A549 (cell line): ENCODE measurements around the gene PDGFC. TPM values are rescaled to one million over a fixed set of nuclear protein-coding genes. Genes with fewer than 3 reads are reported as not detected.
A peak's percentile ranks its signal among the peaks of the same experiment; 100 is the strongest.

Experiments used
- ATAC-seq, 2 experiments: fragments of 200-7000 bp in 1 of 2; fragments of >200 bp in 1 of 2; cut with Nextera tagmentation in 1 of 2; cut with Tn5 transposase in 1 of 2; 3 replicates each; pipeline versions ENCODE4 v1.8.0 to v1.9.1; 2018 to 2020; ENCODE audit warnings: mild to moderate bottlenecking in 1 of 2, moderate library complexity in 1 of 2
- CTCF ChIA-PET: fragments of 300-600 bp; sonication (Branson Sonifier 250); formaldehyde crosslinking; extraction: SDS; loops from one replicate; lab custom pipeline; 2021; ENCODE audit warnings: antibody characterized with exemption, inconsistent platforms; lab: Yijun Ruan, JAX
- POLR2A ChIA-PET: fragments of 350-600 bp; formaldehyde crosslinking; extraction: SDS; loops from one replicate; lab custom pipeline; 2021; ENCODE audit warnings: antibody characterized with exemption, inconsistent platforms; lab: Yijun Ruan, JAX
- DNase-seq, 2 experiments: peaks; one replicate each; pipeline versions ENCODE4 v3.0.0 to v3.0.0-alpha.2; 2011 to 2016; ENCODE audit warnings: low read depth in 1 of 2, low spot score in 1 of 2
- FAIRE-seq: peaks from 2 replicates; lab custom pipeline; 2011; peaks lifted over from hg19 to GRCh38; lab: Jason Lieb, UNC
- H3K27ac ChIP-seq, 2 experiments: fragments of >200 bp; sonication (Bioruptor Twin); formaldehyde crosslinking; 3 replicates each; pipeline ENCODE4 v1.5.1; 2016 to 2017
- H3K4me1 ChIP-seq: fragments of >200 bp; sonication (Bioruptor Twin); formaldehyde crosslinking; 3 replicates; pipeline ENCODE4 v1.6.1; 2016
- H3K4me2 ChIP-seq: fragments of >200 bp; sonication (Bioruptor Twin); formaldehyde crosslinking; 3 replicates; pipeline ENCODE4 v1.6.1; 2016
- H3K4me3 ChIP-seq: fragments of >200 bp; sonication (Bioruptor Twin); formaldehyde crosslinking; 3 replicates; pipeline ENCODE4 v1.5.1; 2016
- H3K9me3 ChIP-seq: fragments of >200 bp; sonication (Bioruptor Twin); formaldehyde crosslinking; 3 replicates; pipeline ENCODE4 v1.6.1; 2016
- CBX8 ChIP-seq: fragments of 200-600 bp; sonication (generic); IDR thresholded peaks from 2 replicates; pipeline ENCODE4 v1.6.1; 2016
- CEBPB ChIP-seq, 2 experiments: fragments of >200 bp in 1 of 2; sonication (Bioruptor Twin) in 1 of 2; formaldehyde crosslinking in 1 of 2; IDR thresholded peaks; 2 replicates each; pipeline ENCODE4 v1.6.1; 2012 to 2016
- CHD4 ChIP-seq: fragments of 200-600 bp; sonication (generic); IDR thresholded peaks from 2 replicates; pipeline ENCODE4 v1.6.1; 2016; ENCODE audit warnings: antibody characterized with exemption, mild to moderate bottlenecking, borderline replicate concordance
- EP300 ChIP-seq, 2 experiments: fragments of >200 bp; sonication (Bioruptor Twin); formaldehyde crosslinking; IDR thresholded peaks; 2 replicates in 1 of 2; 3 replicates in 1 of 2; pipeline ENCODE4 v1.6.1; 2016 to 2017
- GATA3 ChIP-seq: IDR thresholded peaks from 2 replicates; pipeline ENCODE4 v1.6.1; 2012; ENCODE audit warnings: borderline replicate concordance
- HDAC2 ChIP-seq: fragments of 200-600 bp; sonication (generic); IDR thresholded peaks from 2 replicates; pipeline ENCODE4 v1.6.1; 2016
- JUN ChIP-seq, 2 experiments: fragments of >200 bp; sonication (Bioruptor Twin); formaldehyde crosslinking; IDR thresholded peaks; 2 replicates in 1 of 2; 3 replicates in 1 of 2; pipeline ENCODE4 v1.6.1; 2016 to 2017
- JUNB ChIP-seq: fragments of >200 bp; sonication (Bioruptor Twin); formaldehyde crosslinking; IDR thresholded peaks from 2 replicates; pipeline ENCODE4 v1.6.1; 2016
- MAZ ChIP-seq: fragments of 150-350 bp; IDR thresholded peaks from 2 replicates; pipeline ENCODE4 v1.6.1; 2014; ENCODE audit warnings: antibody characterized with exemption, low read depth, low read length, borderline replicate concordance
- NFE2L2 ChIP-seq: fragments of 150-350 bp; conservative IDR thresholded peaks from 2 replicates; pipeline ENCODE4 v1.6.1; 2014; ENCODE audit warnings: low read length
- PHF8 ChIP-seq: fragments of 200-600 bp; sonication (generic); IDR thresholded peaks from 2 replicates; pipeline ENCODE4 v1.6.1; 2016; ENCODE audit warnings: low read depth, mild to moderate bottlenecking, antibody characterized with exemption, moderate library complexity, borderline replicate concordance
- POLR2A ChIP-seq: IDR thresholded peaks from 2 replicates; pipeline ENCODE4 v1.6.1; 2012; ENCODE audit warnings: mild to moderate bottlenecking, low read length
- RAD21 ChIP-seq, 2 experiments: fragments of >200 bp in 1 of 2; sonication (Bioruptor Twin) in 1 of 2; formaldehyde crosslinking in 1 of 2; IDR thresholded peaks in 1 of 2; conservative IDR thresholded peaks in 1 of 2; 2 replicates in 1 of 2; 3 replicates in 1 of 2; pipeline ENCODE4 v1.6.1; 2012 to 2018; ENCODE audit warnings: inconsistent platforms in 1 of 2
- RFX5 ChIP-seq: fragments of 450-650 bp; IDR thresholded peaks from 2 replicates; pipeline ENCODE4 v1.7.1; 2014; ENCODE audit warnings: antibody characterized with exemption, mild to moderate bottlenecking, moderate library complexity
- RNF2 ChIP-seq: fragments of 200-600 bp; sonication (generic); IDR thresholded peaks from 2 replicates; pipeline ENCODE4 v1.6.1; 2016; ENCODE audit warnings: low read depth, mild to moderate bottlenecking, antibody characterized with exemption, moderate library complexity, borderline replicate concordance
- SMC3 ChIP-seq: fragments of >200 bp; sonication (Bioruptor Twin); formaldehyde crosslinking; IDR thresholded peaks from 3 replicates; pipeline ENCODE4 v1.6.1; 2018; ENCODE audit warnings: inconsistent platforms
- TP53 ChIP-seq: fragments of 250-450 bp; sonication (Bioruptor Pico); IDR thresholded peaks from 2 replicates; pipeline ENCODE4 v1.5.0; 2021; ENCODE audit warnings: mild to moderate bottlenecking, moderate library complexity
- ZC3H11A ChIP-seq: fragments of 450-650 bp; IDR thresholded peaks from 2 replicates; pipeline ENCODE4 v1.6.1; 2014; ENCODE audit warnings: antibody characterized with exemption, mild to moderate bottlenecking
- ZNF302 ChIP-seq: fragments of 250-450 bp; sonication (Bioruptor Pico); IDR thresholded peaks from 2 replicates; pipeline ENCODE4 v1.9.0; 2021; ENCODE audit warnings: inconsistent platforms, mild to moderate bottlenecking, moderate library complexity
- ZSCAN20 ChIP-seq: fragments of 250-450 bp; sonication (Bioruptor Pico); IDR thresholded peaks from 2 replicates; pipeline ENCODE4 v1.8.0; 2022; ENCODE audit warnings: mild to moderate bottlenecking, moderate library complexity
- WGBS: methylation state at CpG from one replicate; pipeline ENCODE4 v1.1.6; 2017; ENCODE audit errors: missing lambda C conversion rate; 5-methylcytosine and 5-hydroxymethylcytosine counted together
- polyA minus RNA-seq: library from RNA; depleted of rRNA, polyadenylated mRNA; stranded (reverse); fragments of >200 nt; gene quantifications from 2 replicates; pipeline ENCODE4 v1.2.3, GENCODE V29; 2011; rRNA and poly(A)+ RNA removed
- polyA plus RNA-seq, 4 experiments: library from polyadenylated mRNA; depleted of rRNA in 3 of 4; stranded (reverse); fragments of >200 nt; fragmentation: RNase III in 1 of 4; extraction: RNeasy Plus Mini Kit Qiagen cat#74134 plus additional on column Dnase treatment in 1 of 4; gene quantifications; 2 replicates in 3 of 4; 3 replicates in 1 of 4; pipeline ENCODE4 v1.2.3, GENCODE V29; 2011 to 2017
- TF ChIP-seq, protein P1 (sequence below): fragments of >200 bp; sonication (Bioruptor Twin); formaldehyde crosslinking; IDR thresholded peaks from 3 replicates; pipeline ENCODE4 v1.5.1; 2016
- TF ChIP-seq, protein P2 (sequence below): fragments of 250-450 bp; sonication (Bioruptor Pico); IDR thresholded peaks from 2 replicates; pipeline ENCODE4 v1.5.0; 2020; ENCODE audit warnings: low read depth, mild to moderate bottlenecking, moderate library complexity
- TF ChIP-seq, protein P3 (sequence below): fragments of 250-450 bp; sonication (Bioruptor Pico); IDR thresholded peaks from 2 replicates; pipeline ENCODE4 v1.5.0; 2021; ENCODE audit warnings: mild to moderate bottlenecking, moderate library complexity, borderline replicate concordance
- TF ChIP-seq, protein P4 (sequence below): fragments of 450-650 bp; IDR thresholded peaks from 2 replicates; pipeline ENCODE4 v1.6.1; 2014; ENCODE audit warnings: antibody characterized with exemption
- TF ChIP-seq, protein P5 (sequence below): IDR thresholded peaks from 2 replicates; pipeline ENCODE4 v1.6.1; 2012

The PDGFC gene, protein sequence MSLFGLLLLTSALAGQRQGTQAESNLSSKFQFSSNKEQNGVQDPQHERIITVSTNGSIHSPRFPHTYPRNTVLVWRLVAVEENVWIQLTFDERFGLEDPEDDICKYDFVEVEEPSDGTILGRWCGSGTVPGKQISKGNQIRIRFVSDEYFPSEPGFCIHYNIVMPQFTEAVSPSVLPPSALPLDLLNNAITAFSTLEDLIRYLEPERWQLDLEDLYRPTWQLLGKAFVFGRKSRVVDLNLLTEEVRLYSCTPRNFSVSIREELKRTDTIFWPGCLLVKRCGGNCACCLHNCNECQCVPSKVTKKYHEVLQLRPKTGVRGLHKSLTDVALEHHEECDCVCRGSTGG
- polyA plus RNA-seq (2011; rRNA removed), result 4.1 and 4.5 TPM in 2 replicates
- polyA plus RNA-seq (2012; cell fraction: cytosol; rRNA removed), result 0.38 and 0.49 TPM in 2 replicates
- polyA plus RNA-seq (2012; cell fraction: nucleus; rRNA removed), result 0.79 and 1.2 TPM in 2 replicates
- polyA plus RNA-seq (2017; fragmentation: RNase III; extraction: RNeasy Plus Mini Kit Qiagen cat#74134 plus additional on column Dnase treatment), result 2.6 to 4.2 TPM (median 3.5 TPM) in 3 replicates
- polyA minus RNA-seq, result 5.3 and 7.0 TPM in 2 replicates

DNA sequence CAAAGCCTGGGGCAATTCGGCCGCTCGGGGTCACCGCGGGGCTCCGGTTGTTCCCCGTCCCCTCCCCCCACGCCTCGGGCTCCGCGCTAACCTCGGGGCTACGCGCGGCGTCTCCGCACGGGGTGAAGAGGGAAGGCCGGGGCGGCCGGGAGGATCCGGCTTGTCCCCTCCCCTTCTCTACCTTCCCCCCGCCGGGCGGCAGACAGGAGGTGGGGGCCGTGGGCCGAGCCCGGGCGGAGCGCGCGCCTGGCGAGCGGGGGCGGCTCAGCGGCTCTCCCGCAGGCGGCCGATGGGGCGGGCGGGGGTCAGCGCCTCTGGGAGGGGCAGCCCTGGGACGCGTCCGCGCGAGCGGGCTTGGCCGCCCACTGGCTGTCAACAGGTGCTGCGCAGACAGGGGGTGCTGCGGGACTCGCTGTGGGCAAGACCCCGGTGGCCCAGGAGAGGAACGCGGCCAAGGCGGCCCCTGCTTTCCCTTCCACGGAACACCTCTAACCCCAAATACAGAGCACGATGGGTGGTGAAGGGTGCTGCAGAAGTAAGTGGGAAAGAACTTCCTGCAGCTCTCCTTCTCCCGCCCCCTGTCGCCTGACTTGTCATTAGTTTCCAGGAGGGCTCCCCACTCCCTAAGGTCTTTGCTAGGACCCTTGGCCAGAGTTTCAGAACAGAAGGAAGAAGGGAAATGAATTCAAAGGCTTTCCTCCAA, at the start of gene PDGFC:
Gene PDGFC, minus strand, starts transcription at position 124 of the 703 bp plus-strand sequence. CDS start 896 bp downstream, outside the sequence.
- CTCF ChIA-PET, result interaction anchor here (0.7 to 2.2 kb wide), 6 partner anchors 22 to 496 kb away, joined by 3 to 11 read pairs (median 4); no protein-coding TSS in a partner anchor
- no peaks in the 10 kb centered on the region for H3K9me3 ChIP-seq
- peak within 1 kb of the TSS; percentile 88 to 98 for H3K27ac ChIP-seq
- peak; percentile 49 for TF ChIP-seq SMC3
- TF ChIP-seq RAD21 (conservative IDR thresholded peaks at IDR 0.05 in 1 of 2, IDR thresholded peaks at IDR 0.05 in 1 of 2), result peak; percentile 18 to 49; a peak in 4 of 5 replicates
- TF ChIP-seq RNF2, result no peak
- TF ChIP-seq, protein P1, sequence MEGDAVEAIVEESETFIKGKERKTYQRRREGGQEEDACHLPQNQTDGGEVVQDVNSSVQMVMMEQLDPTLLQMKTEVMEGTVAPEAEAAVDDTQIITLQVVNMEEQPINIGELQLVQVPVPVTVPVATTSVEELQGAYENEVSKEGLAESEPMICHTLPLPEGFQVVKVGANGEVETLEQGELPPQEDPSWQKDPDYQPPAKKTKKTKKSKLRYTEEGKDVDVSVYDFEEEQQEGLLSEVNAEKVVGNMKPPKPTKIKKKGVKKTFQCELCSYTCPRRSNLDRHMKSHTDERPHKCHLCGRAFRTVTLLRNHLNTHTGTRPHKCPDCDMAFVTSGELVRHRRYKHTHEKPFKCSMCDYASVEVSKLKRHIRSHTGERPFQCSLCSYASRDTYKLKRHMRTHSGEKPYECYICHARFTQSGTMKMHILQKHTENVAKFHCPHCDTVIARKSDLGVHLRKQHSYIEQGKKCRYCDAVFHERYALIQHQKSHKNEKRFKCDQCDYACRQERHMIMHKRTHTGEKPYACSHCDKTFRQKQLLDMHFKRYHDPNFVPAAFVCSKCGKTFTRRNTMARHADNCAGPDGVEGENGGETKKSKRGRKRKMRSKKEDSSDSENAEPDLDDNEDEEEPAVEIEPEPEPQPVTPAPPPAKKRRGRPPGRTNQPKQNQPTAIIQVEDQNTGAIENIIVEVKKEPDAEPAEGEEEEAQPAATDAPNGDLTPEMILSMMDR, result peak; percentile 44
- TF ChIP-seq ZC3H11A, result no peak
- no peak for TF ChIP-seq JUNB
- no peak for TF ChIP-seq ZNF302
- no peak for TF ChIP-seq NFE2L2
- TF ChIP-seq RFX5, result peak; percentile 60; the same call in 1 of the 2 replicates
- TF ChIP-seq ZSCAN20, result no peak
- TF ChIP-seq, protein P2, sequence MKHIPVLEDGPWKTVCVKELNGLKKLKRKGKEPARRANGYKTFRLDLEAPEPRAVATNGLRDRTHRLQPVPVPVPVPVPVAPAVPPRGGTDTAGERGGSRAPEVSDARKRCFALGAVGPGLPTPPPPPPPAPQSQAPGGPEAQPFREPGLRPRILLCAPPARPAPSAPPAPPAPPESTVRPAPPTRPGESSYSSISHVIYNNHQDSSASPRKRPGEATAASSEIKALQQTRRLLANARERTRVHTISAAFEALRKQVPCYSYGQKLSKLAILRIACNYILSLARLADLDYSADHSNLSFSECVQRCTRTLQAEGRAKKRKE (CRISPR knock-in tag), result no peak
- TF ChIP-seq TP53 (CRISPR knock-in tag), result no peak
- TF ChIP-seq JUN (IDR thresholded peaks at IDR 0.05), result 0 out of 5 replicates have a peak, but pooled peaks of 1 of the 2 experiments have one; percentile 15
- WGBS, result 10% methylated on average over 8 of the region's 60 CpGs
- DNase-seq (peak; percentile 55 to 57), ATAC-seq (peak; percentile 83 to 84), FAIRE-seq (no peak)
- H3K4me2 ChIP-seq, result peak within 1 kb of the TSS; percentile 84
- H3K4me1 ChIP-seq, result 0 out of 3 replicates have a peak, but pooled peaks cover 8% of the 10 kb centered on the region
- POLR2A ChIA-PET, result no interaction called here
- peak within 1 kb of the TSS; percentile 92 for H3K4me3 ChIP-seq

DNA sequence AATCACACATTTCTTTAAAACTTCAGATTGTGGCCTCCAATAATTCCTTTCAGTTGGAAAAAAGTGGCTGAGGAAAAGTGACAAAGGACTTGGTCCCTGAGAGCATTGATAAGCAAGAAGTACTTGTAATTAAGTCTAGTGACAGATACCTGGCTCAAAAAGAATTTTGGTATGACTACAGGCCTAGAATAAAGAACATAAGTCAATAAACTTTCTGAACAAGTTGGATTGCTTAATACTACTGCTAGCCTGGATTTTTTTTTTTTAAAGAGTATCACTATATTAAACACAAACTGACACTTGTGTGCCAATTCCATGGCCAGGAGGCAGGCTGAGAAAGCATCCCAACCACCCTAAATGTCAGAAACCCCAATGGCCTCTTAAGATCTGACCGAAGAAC, 49.3 kb upstream of the PDGFC start:
- DNase-seq (no peak), FAIRE-seq (no peak), ATAC-seq (no peak)
- WGBS, result 40% methylated on average over 1 of the region's 1 CpG
- TF ChIP-seq PHF8 (no peak), MAZ (no peak), CBX8 (no peak)
- Histone ChIP-seq H3K9me3 (no peaks in the 10 kb centered on the region), H3K4me3 (no peak overlapping the region), H3K27ac (no peak overlapping the region), H3K4me2 (no peak overlapping the region), H3K4me1 (no peaks in the 10 kb centered on the region)
- ChIA-PET CTCF (no interaction called here), POLR2A (no interaction called here)

DNA sequence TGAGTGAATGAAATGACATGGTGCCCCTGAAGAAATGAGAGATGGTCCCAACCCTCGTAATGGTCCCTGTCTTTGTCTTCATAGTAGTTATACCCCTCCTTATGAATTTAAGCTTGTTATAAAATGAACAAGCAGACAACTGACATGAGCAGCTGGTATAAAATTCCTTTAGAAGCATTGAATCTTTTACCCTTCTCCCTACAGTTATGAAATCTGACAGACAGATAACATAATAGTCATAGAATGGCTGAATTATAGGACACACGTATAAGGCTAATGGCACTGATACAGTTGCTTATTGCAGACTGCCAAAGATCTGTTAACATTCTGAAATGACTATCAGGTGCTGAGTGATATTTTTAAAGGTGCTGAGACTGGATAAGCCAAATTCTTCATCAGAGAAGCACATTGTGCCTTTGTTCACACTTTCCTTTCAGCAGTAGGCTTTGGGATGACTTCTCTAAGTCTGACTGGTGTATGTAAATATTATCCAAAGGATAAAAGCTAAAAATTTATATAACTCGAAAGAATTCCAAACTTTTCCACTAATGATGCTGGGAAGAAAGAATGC, 47.4 kb upstream of the PDGFC start:
- FAIRE-seq (no peak), ATAC-seq (no peak), DNase-seq (no peak)
- WGBS, result 44% methylated on average over 3 of the region's 3 CpGs
- POLR2A ChIA-PET, result no interaction called here
- H3K9me3 ChIP-seq, result no peaks in the 10 kb centered on the region
- H3K27ac ChIP-seq, result no peak overlapping the region
- H3K4me3 ChIP-seq, result no peak overlapping the region
- CTCF ChIA-PET, result interaction anchor here (0.5 to 1.2 kb wide), 2 partner anchors 26 to 36 kb away, joined by 4 to 5 read pairs; no protein-coding TSS in a partner anchor
- TF ChIP-seq CHD4, result no peak
- no peak for TF ChIP-seq EP300 (IDR thresholded peaks at IDR 0.05)
- TF ChIP-seq, protein P3, sequence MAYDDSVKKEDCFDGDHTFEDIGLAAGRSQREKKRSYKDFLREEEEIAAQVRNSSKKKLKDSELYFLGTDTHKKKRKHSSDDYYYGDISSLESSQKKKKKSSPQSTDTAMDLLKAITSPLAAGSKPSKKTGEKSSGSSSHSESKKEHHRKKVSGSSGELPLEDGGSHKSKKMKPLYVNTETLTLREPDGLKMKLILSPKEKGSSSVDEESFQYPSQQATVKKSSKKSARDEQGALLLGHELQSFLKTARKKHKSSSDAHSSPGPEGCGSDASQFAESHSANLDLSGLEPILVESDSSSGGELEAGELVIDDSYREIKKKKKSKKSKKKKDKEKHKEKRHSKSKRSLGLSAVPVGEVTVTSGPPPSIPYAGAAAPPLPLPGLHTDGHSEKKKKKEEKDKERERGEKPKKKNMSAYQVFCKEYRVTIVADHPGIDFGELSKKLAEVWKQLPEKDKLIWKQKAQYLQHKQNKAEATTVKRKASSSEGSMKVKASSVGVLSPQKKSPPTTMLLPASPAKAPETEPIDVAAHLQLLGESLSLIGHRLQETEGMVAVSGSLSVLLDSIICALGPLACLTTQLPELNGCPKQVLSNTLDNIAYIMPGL (CRISPR knock-in tag), result no peak
- no peak for TF ChIP-seq CEBPB (IDR thresholded peaks at IDR 0.05)
- no peak for TF ChIP-seq GATA3
- TF ChIP-seq, protein P4, sequence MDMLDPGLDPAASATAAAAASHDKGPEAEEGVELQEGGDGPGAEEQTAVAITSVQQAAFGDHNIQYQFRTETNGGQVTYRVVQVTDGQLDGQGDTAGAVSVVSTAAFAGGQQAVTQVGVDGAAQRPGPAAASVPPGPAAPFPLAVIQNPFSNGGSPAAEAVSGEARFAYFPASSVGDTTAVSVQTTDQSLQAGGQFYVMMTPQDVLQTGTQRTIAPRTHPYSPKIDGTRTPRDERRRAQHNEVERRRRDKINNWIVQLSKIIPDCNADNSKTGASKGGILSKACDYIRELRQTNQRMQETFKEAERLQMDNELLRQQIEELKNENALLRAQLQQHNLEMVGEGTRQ, result no peak
- no peak for TF ChIP-seq POLR2A
- no peak for TF ChIP-seq ZC3H11A
- TF ChIP-seq HDAC2, result no peak
- TF ChIP-seq, protein P5, sequence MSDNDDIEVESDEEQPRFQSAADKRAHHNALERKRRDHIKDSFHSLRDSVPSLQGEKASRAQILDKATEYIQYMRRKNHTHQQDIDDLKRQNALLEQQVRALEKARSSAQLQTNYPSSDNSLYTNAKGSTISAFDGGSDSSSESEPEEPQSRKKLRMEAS, result no peak
- no peak overlapping the region for H3K4me2 ChIP-seq
- H3K4me1 ChIP-seq, result no peaks in the 10 kb centered on the region
